Measurements from ENCODE around the gene MTA3.

DNA sequence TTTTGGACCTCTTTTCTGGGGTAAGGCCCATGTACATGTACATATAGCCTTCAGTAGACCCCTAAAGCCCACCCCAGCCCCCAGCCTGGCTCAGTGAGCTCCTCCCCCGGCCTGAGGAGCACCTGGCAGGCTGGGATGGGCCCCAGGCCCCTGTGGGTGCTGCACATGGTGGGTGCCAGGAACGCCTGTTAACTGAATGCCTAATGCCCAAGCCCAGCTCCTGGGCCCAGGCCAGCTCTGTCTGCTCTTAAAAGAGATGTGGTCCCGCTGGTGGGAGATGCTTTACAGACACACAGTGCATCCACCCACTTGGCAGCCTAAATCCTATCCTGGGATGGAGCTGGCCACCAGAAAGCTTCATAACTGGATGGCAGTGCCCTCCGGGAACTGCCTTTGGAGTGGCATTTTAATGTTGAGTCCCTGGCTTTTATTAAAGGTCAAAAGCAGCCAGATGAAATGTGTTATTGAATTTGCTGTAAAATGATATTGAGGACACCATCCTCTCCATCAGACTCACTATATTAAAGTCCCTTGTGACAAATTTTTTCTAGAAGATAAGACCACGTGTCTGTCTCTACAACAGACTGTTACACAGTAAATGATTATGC is 203.2 kb downstream of the MTA3 start:
- no peak for TF ChIP-seq POLR2A (IDR thresholded peaks at IDR 0.05)
- TF ChIP-seq, protein P1, sequence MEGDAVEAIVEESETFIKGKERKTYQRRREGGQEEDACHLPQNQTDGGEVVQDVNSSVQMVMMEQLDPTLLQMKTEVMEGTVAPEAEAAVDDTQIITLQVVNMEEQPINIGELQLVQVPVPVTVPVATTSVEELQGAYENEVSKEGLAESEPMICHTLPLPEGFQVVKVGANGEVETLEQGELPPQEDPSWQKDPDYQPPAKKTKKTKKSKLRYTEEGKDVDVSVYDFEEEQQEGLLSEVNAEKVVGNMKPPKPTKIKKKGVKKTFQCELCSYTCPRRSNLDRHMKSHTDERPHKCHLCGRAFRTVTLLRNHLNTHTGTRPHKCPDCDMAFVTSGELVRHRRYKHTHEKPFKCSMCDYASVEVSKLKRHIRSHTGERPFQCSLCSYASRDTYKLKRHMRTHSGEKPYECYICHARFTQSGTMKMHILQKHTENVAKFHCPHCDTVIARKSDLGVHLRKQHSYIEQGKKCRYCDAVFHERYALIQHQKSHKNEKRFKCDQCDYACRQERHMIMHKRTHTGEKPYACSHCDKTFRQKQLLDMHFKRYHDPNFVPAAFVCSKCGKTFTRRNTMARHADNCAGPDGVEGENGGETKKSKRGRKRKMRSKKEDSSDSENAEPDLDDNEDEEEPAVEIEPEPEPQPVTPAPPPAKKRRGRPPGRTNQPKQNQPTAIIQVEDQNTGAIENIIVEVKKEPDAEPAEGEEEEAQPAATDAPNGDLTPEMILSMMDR (IDR thresholded peaks at IDR 0.05 in 4 of 5, conservative IDR thresholded peaks at IDR 0.05 in 1 of 5) = no peak
